GM19463 (cell line): ENCODE measurements around the gene GLRA3.
"Not testable (repeated sequence)": the region's sequence is repeated elsewhere in the genome, so short reads cannot be mapped to it uniquely, and the experiment has no call there.

Experiments used
- ATAC-seq: cut with Tn5 transposase; IDR thresholded peaks from one replicate; pipeline ENCODE4 v1.9.1; 2021; ENCODE audit warnings: mild to moderate bottlenecking, moderate library complexity; ENCODE audit not compliant: unreplicated experiment

The GLRA3 gene

GRCh38 chr4:174813292-174813691 is 15.8 kb downstream of the GLRA3 start:
- no peak for ATAC-seq

DNA sequence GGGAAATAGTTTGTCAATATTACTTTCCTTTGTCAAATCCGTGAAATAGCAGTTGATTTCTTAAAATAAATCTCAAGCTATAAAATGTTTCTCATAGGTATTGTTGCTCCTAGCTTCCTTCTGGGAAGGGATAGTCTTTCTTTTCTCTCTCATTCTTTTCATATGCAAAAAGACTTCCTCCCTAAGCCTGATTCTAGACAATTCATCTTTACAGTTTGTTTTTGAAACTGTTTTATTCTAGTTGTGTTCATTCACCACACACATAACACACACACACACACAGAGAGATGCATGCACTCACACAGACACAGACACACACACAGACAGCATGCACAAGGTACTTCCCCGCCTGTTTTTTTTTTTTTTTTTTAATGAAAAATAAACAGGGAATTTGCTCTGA is 18.2 kb downstream of the GLRA3 start:
- ATAC-seq = no peak

DNA sequence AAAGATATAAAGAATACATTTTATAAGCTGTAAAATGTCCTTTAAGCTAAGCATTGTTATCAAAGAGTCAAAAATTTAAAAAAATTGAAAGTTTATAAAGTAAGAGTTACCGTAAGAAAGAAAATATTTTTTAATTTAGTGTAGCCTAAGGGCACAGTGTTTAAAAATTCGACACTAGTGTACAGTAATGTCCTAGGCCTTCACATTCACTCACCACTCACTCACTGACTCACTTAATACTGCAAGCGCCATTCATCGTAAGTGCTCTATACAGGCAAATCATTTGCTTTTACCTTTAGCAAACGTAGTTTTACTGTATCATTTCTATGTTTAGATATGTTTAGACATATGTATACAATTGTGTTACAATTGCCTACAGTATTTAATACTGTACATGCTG is 20.2 kb downstream of the GLRA3 start:
- ATAC-seq = no peak

- ATAC-seq = no peak
Observed at GRCh38 chr4:174808119-174808518, 20.9 kb downstream of the GLRA3 start.

DNA sequence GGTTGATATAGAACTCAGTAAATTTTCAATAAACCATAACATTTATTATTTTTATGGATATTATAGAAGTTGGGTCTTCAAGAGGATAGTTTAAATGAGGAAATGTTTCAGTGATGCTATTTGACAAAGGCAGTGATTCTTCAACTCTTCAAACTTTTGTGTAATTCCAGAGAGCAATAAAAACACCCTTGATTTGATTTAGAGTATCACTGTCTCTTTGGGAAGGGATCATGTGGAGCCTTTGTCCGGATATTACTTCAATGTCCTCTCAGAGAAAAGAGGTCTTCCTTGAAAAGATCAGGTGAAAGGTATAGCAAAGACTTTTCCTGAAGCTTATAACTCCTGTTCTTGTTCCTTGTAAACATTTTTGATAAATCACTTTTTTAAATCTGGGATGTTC is 23.3 kb downstream of the GLRA3 start:
- ATAC-seq = no peak

DNA sequence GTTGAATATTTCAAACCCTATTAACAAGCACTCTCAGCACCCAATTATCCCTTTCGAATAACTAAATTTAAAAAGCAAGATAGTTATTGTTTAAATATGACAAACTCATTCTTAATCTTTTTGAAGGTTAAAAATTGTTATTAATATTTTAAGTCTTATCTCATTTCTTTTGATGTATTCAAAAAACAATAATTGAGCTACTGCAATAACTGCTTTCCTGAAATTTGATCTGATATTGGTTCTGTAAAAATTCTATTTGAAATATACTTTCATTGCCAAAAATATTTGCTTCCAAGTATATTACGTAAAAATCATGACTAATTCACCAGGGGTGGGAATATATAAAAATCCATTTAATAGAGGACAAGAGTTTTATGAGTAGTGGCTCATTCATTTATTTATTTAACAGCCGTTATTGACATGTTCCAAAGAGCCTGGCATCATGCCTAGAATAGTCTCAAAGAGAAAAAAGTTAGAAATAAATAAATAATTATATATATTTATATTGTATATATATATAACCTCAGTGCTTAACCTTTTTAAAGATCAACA is 34.4 kb downstream of the GLRA3 start:
- no peak for ATAC-seq

DNA sequence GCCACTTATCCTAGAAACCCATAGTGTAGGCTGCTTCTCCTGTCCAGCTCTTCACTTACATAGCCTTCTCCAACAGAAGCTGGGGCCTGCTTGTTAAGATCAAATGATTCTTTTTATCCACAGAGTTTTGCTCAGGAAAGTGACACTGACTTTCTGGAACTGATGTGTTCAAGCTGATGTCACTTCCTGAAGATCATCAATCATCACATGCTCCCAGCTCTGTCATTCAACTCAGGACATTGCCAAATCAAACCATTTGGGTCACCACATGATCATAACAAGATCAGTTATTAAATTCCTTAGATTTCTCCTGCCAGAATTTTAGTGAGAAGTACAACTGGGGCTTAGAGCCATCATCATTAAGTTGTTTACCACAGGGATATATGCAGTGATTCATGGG is 39.4 kb downstream of the GLRA3 start:
- no peak for ATAC-seq

- ATAC-seq = not testable (repeated sequence)
Observed at GRCh38 chr4:174778274-174778986, 50.6 kb downstream of the GLRA3 start.

DNA sequence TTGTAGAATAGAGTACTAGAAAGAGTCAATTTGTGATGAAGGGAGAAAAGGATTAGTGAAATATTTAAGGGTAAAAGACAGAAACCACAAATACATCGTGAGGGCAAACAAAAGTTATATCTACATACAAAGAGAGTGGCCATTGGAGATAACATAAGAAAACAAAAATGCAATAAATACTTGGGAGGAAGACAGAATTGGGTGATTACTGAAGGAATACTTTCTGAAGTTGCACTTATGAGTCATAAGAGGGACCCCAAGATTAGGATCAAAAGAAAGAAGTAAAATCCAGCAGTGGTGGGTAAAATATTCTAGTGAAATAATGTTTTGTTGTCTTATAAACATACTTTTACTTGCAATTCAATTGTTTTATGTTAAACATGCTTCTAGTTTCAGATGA is 53.7 kb downstream of the GLRA3 start:
- no peak for ATAC-seq

- ATAC-seq = peak; percentile 72
Observed at GRCh38 chr4:174764105-174764729, 64.8 kb downstream of the GLRA3 start.

DNA sequence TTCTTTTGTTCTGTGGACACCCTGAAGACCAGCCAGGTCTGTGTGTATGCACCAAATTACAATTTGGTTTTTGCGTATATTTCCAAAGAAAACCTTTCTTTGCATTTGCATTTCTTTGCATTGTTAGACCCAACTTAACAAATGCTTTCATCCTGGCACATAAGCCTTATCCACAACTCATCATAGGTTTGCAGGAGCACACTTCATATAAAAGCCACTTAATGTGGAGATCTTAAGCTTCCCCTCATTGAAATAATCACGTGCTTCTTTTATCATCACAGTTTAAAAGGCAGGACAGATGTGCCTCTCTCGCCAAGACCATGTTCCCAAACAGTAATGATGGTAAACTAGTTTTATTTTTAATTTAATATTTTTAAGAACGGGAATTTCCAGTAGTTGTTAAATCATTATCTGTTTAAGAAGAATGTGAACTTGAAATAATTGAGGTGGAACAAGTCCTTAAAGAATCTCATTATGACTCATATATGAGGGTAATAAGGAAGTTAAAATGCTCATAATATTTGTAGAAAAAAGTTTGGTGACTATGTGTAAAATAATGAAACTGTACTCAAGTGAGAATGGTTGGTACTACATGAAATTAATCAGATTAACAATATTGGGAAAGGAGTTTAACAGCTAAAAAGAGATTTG is 65.5 kb downstream of the GLRA3 start:
- peak; percentile 82 for ATAC-seq

- ATAC-seq = no peak
Observed at GRCh38 chr4:174761451-174761850, 67.6 kb downstream of the GLRA3 start.

DNA sequence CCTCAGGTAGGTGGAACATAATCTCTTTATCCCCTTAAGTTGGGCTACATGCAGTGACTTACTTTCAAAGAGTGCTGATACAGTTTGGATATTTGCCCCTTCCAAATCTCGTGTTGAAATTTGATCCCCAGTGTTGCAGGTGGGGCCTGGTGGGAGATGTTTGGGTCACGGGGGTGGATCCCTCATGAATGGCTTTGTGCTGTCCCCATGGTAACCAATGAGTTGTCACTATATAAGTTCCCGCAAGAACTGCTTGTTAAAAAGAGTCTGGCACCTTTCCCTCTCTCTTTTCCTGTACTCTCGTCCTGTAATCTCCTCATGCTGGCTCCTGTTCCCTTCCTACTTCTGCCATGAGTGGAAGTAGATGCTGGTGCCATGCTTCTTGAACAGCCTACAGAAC is 71.3 kb downstream of the GLRA3 start:
- ATAC-seq = no peak

GRCh38 chr4:174753021-174753420 is 76.0 kb downstream of the GLRA3 start:
- no peak for ATAC-seq

GRCh38 chr4:174752026-174752425 is 77.0 kb downstream of the GLRA3 start:
- no peak for ATAC-seq

GRCh38 chr4:174749091-174749490 is 80.0 kb downstream of the GLRA3 start:
- ATAC-seq = no peak

GRCh38 chr4:174746710-174747109 is 82.3 kb downstream of the GLRA3 start:
- no peak for ATAC-seq

GRCh38 chr4:174742561-174742960 is 86.5 kb downstream of the GLRA3 start:
- no peak for ATAC-seq

GRCh38 chr4:174739576-174739975 is 89.5 kb downstream of the GLRA3 start:
- no peak for ATAC-seq

GRCh38 chr4:174734181-174734580 is 94.9 kb downstream of the GLRA3 start:
- ATAC-seq = no peak

- no peak for ATAC-seq
Observed at GRCh38 chr4:174717828-174718227, 111.2 kb downstream of the GLRA3 start.
